Posterior vena cava (tissue), 2 donors: ENCODE measurements around the gene ZNF383. TPM values are rescaled to one million over a fixed set of nuclear protein-coding genes. Genes with fewer than 3 reads are reported as not detected.
"Not testable (repeated sequence)": the region's sequence is repeated elsewhere in the genome, so short reads cannot be mapped to it uniquely, and the experiment has no call there.

Source experiments
- DNase-seq: peaks from one replicate; pipeline ENCODE4 v3.0.0-alpha.2; 2020; ENCODE audit warnings: low spot score
- intact Hi-C, 2 donors: fragments of 100-400 bp; cut with DNase I; formaldehyde crosslinking; loops; one replicate each; pipeline versions ENCODE4 v1.14.1 to v1.14.2; 2022 to 2023
- long read RNA-seq, 2 donors: library from polyadenylated mRNA; unstranded; transcript quantifications; one replicate each; pipeline ENCODE4 v2.0.0, GENCODE V29; 2020 to 2021
- total RNA-seq, 2 donors: library from RNA; stranded (reverse); fragmentation: NEBNext Ultra II Directional; extraction: Animal tissue kit (Norgen Biotek cat#: 25700); gene quantifications; one replicate each; pipeline ENCODE4 v1.2.1, GENCODE V29; 2021
- donor health status: DM: yes; HTN: yes; CAD: no.
- donor health status: DM: yes; HTN: yes; CAD: no.

ZNF383 gene
- 10 to 100 TPM in 1 of 2 donors, 1 to 10 TPM in 1; 8.9 to 10.2 TPM for total RNA-seq
- long read RNA-seq, donor 1, result 0 reads
- long read RNA-seq, donor 2, partial matches to known transcripts, result 0 of 6 reads
- long read RNA-seq, donor 2, other reads (novel, unspliced or antisense), result 5 of 6 reads

DNA sequence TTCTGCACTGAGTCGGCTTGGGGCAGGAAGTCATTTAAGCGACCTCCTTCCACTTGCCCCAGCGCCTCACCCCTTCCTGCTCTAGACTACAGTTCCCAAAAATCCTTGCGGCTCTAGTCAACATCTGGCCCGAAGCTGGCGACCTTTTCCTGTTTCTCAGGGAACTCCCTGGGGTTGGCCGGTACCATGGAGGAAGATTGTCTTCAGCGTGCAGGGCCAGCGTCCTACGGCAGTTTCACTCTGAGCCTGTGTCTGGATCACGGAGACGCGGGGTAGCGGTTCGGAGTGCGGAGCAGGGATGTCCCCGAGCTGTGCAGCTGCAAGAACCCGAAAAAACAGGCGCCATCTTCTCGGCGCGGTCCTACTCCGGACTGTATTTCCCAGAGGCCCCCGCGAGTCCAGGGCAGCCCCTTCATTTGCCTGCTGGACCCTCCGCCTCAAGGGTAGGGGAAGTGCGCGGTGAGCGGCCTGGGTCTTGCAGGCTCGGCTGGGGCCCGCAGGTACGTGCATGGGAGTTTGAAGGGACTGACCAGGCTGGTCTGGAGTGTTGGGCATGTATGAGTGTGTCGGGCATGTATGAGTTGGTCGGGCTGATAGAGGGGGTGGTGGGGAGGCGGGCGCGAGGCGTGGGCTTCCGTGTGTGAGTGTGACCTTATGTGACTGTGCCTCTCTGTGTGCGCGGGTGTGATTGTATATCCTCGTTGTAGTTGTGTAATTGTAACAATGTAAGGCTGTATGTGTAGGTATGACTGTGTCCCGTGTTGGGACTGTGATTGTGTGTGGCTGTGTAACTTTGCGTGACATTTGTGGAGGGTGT, at the start of gene ZNF383:
Gene ZNF383 (plus strand): TSS at position 440 of the 817 bp plus-strand sequence. CDS start 12,240 bp downstream, outside the sequence.
- intact Hi-C loops, result no loop called here
- peak; percentile 95 for DNase-seq

DNA sequence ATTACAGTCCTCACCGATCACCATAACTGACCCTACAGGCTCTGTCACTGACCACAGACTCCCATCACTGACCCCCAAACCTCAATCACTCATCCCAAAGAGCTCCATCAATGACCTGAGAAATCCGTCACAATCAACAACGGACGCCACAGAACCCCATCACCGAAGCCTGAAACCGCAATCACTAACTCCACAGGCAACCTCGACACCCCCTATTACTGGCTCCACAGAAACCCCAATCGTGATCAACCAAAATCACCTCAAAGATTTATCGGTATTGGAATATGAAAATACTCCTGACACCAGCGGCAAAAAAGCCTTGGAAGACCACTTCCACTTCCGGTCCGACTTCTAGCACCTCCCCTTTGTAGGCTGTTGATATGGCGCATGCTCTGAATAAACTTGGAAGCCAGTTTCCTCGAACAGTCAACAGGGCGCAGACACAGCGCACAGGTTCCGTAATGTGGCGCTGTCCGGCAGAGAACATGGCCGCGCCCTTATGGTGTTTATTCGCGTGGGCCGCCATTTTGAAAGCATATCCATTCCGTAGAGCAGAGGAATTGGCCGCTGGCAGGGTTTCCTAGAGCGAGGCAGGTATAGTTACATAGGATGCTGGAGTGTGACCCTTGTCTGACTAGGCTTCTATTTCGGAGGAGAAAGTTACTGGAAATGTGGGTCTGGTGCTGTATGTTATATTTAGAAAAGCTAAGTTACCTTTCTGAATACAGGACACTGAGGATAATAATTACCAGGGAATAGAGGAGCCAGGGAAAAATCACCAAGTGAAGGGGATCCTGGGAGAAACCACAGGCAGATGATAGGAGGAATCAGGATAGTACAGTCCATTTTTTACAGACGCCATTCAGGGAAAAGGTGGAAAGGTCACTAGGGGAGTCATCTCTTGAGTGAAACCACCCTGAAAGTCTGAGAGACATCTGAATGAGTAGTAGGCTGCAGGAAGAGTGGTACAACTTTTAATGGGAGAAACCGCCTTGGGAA, 45.3 kb upstream of the ZNF383 start, which contains the start of gene ZNF585A:
Gene ZNF585A (minus strand): TSS at position 328 of the 999 bp plus-strand sequence. CDS start 2,785 bp downstream, outside the sequence.
- DNase-seq, result peak; percentile 96
- intact Hi-C loops, result no loop called here

DNA sequence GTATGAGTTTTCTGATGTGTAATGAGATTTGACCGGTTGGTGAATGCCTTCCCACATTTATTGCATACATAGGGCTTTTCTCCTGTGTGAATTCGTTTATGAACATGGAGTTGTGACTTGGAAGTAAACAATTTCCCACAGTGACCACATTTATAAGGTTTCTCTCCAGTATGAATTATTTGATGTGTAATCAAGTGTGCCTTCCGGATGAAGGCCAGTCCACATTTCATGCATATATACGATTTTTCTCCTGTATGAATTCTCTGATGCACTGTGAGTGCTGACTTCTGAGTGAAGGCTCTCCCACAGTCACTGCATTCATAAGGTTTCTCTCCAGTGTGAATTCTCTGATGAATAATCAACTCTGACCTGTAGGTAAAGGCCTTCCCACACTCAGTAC, 31.9 kb upstream of the ZNF383 start:
- DNase-seq, intact Hi-C loops: not testable (repeated sequence)

DNA sequence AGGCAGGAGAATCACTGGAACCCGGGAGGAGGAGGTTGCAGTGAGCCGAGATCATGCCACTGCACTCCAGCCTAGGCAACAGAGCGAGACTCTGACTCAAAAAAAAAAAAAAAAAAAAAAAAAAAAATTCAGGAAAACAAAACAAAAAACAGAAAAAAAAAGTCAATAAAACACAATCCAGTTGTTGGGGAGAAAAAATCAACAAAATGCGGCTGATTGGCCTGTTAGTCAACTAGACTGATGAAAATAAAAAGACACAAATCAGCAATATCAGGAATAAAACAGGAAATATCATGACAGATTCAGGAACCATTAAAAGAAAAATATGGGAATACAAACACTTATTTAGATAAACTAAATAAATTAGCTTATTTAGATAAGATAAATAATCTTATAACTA, 22.8 kb upstream of the ZNF383 start:
- intact Hi-C loops, DNase-seq: not testable (repeated sequence)

DNA sequence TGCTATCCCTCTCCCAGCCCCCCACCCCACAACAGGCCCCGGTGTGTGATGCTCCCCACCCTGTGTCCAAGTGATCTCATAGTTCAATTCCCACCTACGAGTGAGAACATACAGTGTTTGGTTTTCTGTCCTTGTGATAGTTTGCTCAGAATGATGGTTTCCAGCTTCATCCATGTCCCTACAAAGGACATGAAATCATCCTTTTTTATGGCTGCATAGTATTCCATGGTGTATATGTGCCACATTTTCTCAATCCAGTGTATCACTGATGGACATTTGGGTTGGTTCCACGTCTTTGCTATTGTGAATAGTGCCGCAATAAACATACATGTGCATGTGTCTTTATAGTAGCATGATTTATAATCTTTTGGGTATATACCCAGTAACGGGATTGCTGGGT, 20.9 kb upstream of the ZNF383 start:
- DNase-seq, intact Hi-C loops: not testable (repeated sequence)

DNA sequence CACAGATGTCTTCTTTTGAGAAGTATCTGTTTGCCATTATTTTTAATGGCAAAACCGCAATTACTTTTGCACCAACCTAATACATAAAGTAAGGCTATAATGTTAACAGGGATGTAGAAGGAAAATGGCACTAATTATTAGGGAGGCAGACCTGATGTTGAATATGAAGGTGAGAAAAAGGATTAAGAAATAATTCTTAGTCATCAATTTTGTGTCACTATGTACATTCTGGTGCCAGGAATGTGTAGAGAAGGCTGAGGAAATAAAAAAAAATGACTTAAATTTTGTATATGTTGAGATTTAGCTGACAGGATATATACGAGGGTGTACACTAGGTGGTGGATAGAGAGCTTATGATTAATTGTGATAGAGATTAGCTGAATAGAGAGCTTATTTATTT, 20.2 kb upstream of the ZNF383 start:
- no peak for DNase-seq
- intact Hi-C loops, result no loop called here

DNA sequence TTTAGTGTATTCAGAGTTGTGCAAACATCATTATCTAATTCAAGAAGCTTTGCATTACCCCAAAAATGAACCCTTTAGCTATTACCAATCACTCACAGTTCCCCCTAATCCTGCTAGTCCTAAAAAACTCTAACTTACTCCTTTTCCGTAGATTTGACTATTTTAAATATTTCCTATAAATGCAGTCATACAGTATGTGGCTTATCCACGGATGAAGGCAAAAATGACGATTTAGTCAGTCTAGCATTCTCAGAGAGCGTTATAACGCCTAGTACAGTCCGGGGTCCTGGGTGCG, 587 bp upstream of the ZNF383 start:
- intact Hi-C loops, result no loop called here
- no peak for DNase-seq

DNA sequence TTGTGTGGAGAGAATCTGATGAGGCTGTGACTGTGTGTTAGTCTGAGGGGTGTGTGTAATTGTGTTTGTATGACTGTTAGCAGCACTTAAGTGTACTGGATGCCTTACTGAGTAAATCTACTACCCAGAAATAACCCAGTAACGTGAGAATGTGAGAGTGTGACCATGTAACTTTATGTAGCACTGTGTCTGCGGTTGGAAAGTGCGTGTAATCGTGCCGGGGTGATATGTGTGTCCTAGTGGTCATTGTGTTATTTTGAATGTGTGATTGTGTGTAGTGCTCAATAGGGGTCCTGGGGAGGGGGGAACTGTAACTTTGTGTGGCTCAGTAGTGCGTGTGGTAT, 550 bp downstream of the ZNF383 start:
- intact Hi-C loops, result no loop called here
- no peak for DNase-seq

DNA sequence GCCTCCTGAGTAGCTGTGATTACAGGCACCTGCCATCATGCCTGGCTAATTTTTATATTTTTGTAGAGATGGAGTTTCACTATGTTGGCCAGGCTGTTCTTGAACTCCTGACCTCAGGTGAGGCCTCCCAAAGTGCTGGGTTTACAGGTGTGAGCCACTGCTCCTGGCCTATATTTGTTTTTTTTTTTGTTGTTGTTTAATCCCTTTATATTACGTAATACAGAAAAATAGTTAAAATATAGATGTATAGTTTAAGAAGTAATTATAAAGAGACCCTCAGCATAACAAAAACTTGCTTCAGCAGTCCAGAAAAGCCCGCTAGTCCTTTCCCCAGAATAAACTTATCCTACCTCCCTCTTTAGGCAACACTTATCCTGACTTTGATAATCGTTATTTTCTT, 2.4 kb downstream of the ZNF383 start:
- DNase-seq, result no peak
- intact Hi-C loops, result no loop called here

DNA sequence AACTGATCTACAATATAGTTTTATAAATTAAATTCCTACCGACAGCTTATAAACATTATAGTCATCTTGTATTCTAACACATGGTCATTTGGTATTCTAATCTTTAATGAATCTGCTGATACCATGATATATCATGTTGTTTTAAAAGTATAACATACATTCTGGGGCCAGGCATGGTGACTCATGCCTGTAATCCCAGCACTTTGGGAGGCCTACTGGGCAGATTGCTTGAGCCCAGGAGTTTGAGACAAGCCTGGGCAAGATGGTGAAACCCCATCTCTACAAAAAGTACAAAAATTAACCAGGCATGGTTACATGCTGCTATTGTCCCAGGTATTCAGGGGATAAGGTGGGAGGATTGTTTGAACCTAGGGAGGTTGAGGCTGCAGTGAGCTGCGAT, 3.1 kb downstream of the ZNF383 start:
- intact Hi-C loops, result no loop called here

DNA sequence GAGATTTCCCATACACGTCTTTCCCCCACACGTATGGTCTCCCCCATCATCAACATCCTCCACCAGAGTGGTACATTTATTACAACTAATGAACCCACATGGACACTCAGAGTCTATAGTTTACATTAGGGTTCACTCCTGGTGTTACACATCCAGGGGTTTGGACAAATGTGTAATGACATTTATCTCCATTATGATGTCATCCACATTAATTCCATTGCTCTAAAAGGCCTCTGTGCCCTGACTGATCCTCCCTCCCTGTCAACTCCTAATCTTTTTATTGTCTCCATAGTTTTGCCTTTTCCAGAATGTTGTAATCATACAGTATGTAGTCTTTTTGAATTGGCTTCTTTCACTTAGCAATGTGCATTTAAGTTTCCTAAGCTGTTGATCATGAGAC, 8.2 kb downstream of the ZNF383 start:
- intact Hi-C loops, result loop anchor here in 1 of 2 donors (5.0 kb wide), 1 partner anchor 254 kb away; no protein-coding TSS in a partner anchor
- no peak for DNase-seq

More for the DNA sequence above, 3.1 kb downstream of the ZNF383 start:
- DNase-seq, result no peak

DNA sequence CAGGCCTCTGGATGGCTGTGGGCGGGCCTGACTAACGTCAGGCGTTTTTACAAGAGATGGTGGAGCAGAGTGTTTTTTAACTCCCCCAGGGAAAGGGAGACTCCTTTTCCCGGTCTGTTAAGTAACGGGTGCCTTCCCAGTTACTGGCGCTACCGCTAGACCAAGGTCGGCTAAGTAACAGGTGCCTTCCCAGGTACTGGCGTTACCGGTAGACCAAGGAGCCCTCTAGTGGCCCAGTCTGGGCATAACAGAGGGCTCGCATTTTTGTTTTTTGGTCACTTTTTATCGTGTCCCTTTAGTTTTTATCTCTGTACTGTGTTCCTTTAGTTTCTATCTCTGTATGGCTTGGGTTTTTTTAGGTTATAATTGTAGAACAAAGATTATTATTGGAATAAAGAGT, 10.0 kb downstream of the ZNF383 start:
- intact Hi-C loops, result loop anchor here in 1 of 2 donors (5.0 kb wide), 1 partner anchor 256 kb away; no protein-coding TSS in a partner anchor
- DNase-seq, result no peak

DNA sequence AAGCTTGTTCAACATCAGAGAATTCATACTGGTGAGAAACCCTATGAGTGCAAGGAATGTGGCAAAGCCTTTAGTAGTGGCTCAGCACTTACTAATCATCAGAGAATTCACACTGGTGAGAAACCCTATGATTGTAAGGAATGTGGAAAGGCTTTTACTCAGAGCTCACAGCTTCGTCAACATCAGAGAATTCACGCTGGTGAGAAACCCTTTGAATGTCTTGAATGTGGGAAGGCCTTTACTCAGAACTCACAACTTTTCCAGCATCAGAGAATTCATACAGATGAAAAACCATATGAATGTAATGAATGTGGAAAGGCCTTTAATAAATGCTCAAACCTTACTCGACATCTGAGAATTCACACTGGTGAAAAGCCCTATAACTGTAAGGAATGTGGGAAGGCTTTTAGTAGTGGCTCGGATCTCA, 25.2 kb downstream of the ZNF383 start:
- intact Hi-C loops, result no loop called here
- no peak for DNase-seq

DNA sequence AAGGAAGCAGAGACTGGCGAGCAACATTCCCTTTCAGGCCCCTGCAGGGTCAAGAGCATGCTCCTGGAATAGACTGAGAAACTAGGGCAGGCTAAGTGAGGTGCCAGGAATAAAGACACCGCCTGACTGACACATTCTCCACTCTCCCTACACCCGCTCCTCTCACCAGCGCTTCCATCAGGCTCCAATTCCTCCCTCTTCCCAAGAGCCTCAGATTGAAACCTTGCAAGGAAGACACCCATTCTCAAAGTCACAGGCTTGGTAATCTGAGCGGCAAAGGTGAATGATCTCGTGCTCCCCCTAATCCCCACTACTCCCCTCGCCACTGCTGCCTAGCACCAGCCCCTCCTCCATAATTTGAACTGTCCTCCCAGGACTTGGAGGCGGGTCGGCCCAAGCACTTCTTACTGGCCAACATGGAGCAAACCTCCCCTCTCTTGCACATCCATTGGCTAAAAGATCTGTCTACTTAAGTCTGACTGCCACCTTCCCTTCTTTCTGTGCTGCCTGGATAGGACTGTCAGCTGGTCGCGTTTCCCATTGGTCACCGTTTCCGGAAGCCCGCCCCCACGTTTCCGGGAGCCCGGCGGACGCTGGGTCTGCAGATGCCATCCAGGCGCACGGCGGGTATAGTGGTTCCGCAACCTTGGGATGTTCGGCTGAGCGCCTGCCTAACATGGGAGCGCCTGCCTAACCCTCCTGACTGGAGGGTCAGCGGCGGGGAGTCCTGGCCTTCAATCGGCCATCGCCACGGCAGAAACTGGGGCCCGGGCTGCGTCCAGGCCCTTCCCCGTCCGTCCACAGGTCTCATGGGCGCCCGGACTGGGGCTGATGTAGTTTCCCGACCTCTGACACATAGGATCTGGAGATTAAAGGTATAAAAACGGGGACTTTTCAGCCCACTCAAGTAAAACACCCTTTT, 33.6 kb downstream of the ZNF383 start:
- intact Hi-C loops, result no loop called here
- DNase-seq, result peak; percentile 91

DNA sequence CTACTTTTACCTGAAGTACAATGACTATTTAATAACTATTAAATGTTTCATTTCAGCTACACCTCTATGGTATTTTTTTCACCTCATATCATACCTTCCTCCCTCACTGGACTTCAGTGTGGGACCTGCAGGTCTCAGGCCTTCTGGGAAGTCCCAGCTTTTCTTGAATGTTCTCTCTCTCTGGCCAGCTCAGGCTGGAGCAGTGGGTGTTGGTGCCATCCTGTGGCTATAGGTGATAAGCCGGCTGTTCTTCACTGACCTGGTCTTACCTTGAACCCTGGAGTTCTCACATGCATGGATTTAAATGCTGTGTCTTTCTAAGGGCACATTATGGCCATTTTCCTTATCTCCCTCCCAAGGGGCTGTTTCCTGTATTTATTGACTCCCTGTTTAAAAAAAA, 45.0 kb downstream of the ZNF383 start:
- DNase-seq, intact Hi-C loops: not testable (repeated sequence)

DNA sequence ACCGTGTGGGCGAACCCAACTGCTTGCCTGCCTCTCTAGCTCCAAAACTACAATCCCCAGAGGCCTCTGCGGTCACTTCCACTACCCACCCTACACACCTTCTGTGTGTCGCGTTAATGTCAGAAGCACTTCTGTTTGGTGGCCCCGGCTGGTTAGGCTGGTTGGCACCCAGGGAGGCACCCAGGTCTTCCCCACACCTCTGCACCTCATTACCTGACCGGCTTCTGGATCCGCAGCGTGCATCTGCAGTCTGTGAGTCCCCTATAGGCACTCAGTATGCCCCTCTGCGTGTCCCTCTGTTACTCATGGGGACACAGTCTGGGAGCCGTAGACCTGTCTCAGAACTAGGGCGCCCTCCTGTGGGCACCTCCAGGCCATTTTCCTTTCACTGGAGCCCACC, 49.0 kb downstream of the ZNF383 start:
- intact Hi-C loops, DNase-seq: not testable (repeated sequence)

DNA sequence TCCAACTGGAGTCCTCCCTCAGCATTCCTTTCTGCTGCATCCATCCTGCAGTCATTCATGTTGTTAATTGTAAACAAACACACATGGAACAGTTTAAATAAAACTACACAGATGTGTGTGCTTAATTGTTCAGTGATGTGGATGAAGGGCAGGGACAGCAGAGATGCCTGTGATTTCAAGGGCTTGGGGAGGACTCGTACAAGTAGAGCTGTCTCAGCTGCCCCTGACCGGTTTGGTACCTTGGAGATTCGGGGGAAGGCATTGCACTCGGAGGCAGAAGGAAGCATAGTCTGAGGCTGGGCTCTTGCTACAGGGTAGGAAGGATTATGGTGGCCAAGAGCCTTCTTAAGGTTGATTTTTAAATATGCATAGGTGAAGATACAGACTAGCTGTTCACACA, 49.7 kb downstream of the ZNF383 start:
- DNase-seq, intact Hi-C loops: not testable (repeated sequence)

DNA sequence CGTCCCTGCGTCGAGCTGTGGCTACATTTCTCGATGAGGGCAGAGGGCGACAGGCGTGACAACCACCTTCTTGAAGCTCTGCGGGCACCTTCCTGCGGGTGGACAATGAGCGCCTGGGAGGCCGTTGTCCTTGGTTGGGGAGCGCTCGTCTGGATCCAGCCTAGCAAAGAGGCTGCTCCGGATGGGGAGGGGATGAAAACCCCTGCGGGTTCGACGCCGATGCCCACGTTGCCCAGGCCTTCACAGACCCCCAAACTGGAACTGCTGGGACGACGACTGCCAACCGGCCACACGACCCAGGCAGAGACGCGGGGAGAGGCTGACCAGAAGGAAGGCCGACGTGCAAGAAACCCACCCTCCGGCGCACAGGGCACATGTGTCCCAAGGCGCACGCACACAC, 62.6 kb downstream of the ZNF383 start:
- intact Hi-C loops, DNase-seq: not testable (repeated sequence)

DNA sequence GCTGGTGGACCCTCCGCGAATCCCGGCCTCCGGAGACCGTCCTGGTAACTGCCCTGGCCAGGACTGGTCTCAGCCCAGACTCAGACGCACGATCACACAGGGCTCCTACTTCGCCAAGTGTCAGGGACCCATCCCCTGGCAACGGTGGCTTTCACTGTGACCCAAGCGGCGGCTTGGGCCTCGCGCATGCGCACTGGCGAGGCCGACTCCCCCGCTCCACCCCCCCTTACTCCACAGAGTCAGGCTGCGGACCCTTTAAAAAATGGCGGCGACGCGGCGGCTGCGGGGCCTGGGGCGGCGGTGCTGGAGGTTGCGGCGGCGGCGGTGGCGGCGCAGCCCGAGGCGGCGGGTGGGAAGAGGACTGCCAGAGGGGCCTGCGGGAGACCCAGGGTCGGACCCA, 66.0 kb downstream of the ZNF383 start:
- intact Hi-C loops, DNase-seq: not testable (repeated sequence)
